H1 (cell line): ENCODE measurements around the gene P2RX1.

Source experiments
- BRCA1 ChIP-seq: IDR thresholded peaks from 2 replicates; pipeline ENCODE4 v1.6.1; 2012; ENCODE audit warnings: low read depth, low read length, improper control_type of control experiment
- POLR2A ChIP-seq, 2 experiments: IDR thresholded peaks; 1 replicate in 1 of 2; 2 replicates in 1 of 2; pipeline ENCODE4 v1.6.1; 2011; ENCODE audit warnings: low read depth in 2 of 2, low read length in 2 of 2, mild to moderate bottlenecking in 2 of 2; ENCODE audit errors: control extremely low read depth in 1 of 2
- POLR2AphosphoS5 ChIP-seq: IDR thresholded peaks from 2 replicates; pipeline ENCODE4 v1.6.1; 2011; ENCODE audit warnings: low read depth, low read length

- TF ChIP-seq POLR2A (IDR thresholded peaks at IDR 0.05; ENCODE audit: control extremely low read depth in 1 of 2, low read depth in 2 of 2, low read length in 2 of 2), result no peak
- no peak for TF ChIP-seq BRCA1
- no peak for TF ChIP-seq POLR2AphosphoS5
Measured at GRCh38 chr17:3963237-3964201, 47.3 kb upstream of the P2RX1 start.
